Astrocyte (in vitro differentiated cells and primary cell): ENCODE measurements around the gene ST6GALNAC6. TPM values are rescaled to one million over a fixed set of nuclear protein-coding genes. Genes with fewer than 3 reads are reported as not detected.

Experiments
- DNase-seq: peaks from one replicate; pipeline ENCODE4 v3.0.0-alpha.2; 2010; ENCODE audit warnings: low read depth
- FAIRE-seq: peaks from 2 replicates; lab custom pipeline; 2011; peaks lifted over from hg19 to GRCh38; lab: Jason Lieb, UNC
- H2AFZ ChIP-seq: 2 replicates; pipeline ENCODE4 v1.6.0; 2012; ENCODE audit warnings: low read depth, low read length, inconsistent platforms
- H3K27ac ChIP-seq: 2 replicates; pipeline ENCODE4 v1.5.1; 2011; ENCODE audit warnings: low read depth, low read length, inconsistent platforms
- H3K27me3 ChIP-seq: 2 replicates; pipeline ENCODE4 v1.6.0; 2011; ENCODE audit warnings: low read length, inconsistent platforms; ENCODE audit not compliant: insufficient read depth
- H3K36me3 ChIP-seq: 2 replicates; pipeline ENCODE4 v1.5.1; 2011; ENCODE audit warnings: low read length, inconsistent platforms; ENCODE audit not compliant: insufficient read depth
- H3K4me1 ChIP-seq: 2 replicates; pipeline ENCODE4 v1.5.1; 2011; ENCODE audit warnings: low read length, inconsistent platforms; ENCODE audit not compliant: insufficient read depth
- H3K4me2 ChIP-seq: 2 replicates; pipeline ENCODE4 v1.6.0; 2012; ENCODE audit warnings: low read length, inconsistent platforms
- H3K4me3 ChIP-seq: 2 replicates; pipeline ENCODE4 v1.5.1; 2011; ENCODE audit warnings: low read depth, mild to moderate bottlenecking, low read length, inconsistent platforms; ENCODE audit not compliant: insufficient read depth
- H3K79me2 ChIP-seq: 2 replicates; pipeline ENCODE4 v1.6.0; 2012; ENCODE audit warnings: mild to moderate bottlenecking, low read length, inconsistent platforms; ENCODE audit not compliant: insufficient read depth
- H3K9ac ChIP-seq: 2 replicates; pipeline ENCODE4 v1.6.0; 2012; ENCODE audit warnings: mild to moderate bottlenecking, low read length, inconsistent platforms
- H3K9me3 ChIP-seq: 2 replicates; pipeline ENCODE4 v1.5.1; 2012; ENCODE audit warnings: low read depth, mild to moderate bottlenecking, low read length, inconsistent platforms; ENCODE audit not compliant: insufficient read depth
- H4K20me1 ChIP-seq: 2 replicates; pipeline ENCODE4 v1.6.0; 2012; ENCODE audit warnings: low read length, inconsistent platforms; ENCODE audit not compliant: insufficient read depth
- H3K27ac Mint-ChIP-seq: one replicate; pipeline ENCODE4 v1.8.0; 2021; ENCODE audit warnings: mild to moderate bottlenecking, mixed read lengths; ENCODE audit not compliant: unreplicated experiment
- H3K27me3 Mint-ChIP-seq: one replicate; pipeline ENCODE4 v1.8.0; 2021; ENCODE audit warnings: low read depth, mixed read lengths; ENCODE audit not compliant: unreplicated experiment
- H3K36me3 Mint-ChIP-seq: one replicate; pipeline ENCODE4 v1.8.0; 2021; ENCODE audit warnings: low read depth, mixed read lengths; ENCODE audit not compliant: unreplicated experiment
- H3K4me1 Mint-ChIP-seq: one replicate; pipeline ENCODE4 v1.8.0; 2021; ENCODE audit warnings: low read depth, mixed read lengths; ENCODE audit not compliant: unreplicated experiment
- H3K4me3 Mint-ChIP-seq: one replicate; pipeline ENCODE4 v1.8.0; 2021; ENCODE audit warnings: mild to moderate bottlenecking, moderate library complexity, mixed read lengths; ENCODE audit not compliant: unreplicated experiment
- H3K9me3 Mint-ChIP-seq: one replicate; pipeline ENCODE4 v1.8.0; 2021; ENCODE audit warnings: mild to moderate bottlenecking, mixed read lengths; ENCODE audit not compliant: unreplicated experiment
- CTCF ChIP-seq: IDR thresholded peaks from 2 replicates; pipeline ENCODE4 v1.5.1; 2011; ENCODE audit warnings: low read depth, mild to moderate bottlenecking, inconsistent platforms, low read length, moderate library complexity; ENCODE audit not compliant: insufficient read depth
- EZH2 ChIP-seq: IDR thresholded peaks from 2 replicates; pipeline ENCODE4 v1.6.1; 2012; ENCODE audit warnings: mild to moderate bottlenecking, low read length, inconsistent platforms; ENCODE audit not compliant: insufficient read depth
- total RNA-seq: library from RNA; stranded (reverse); gene quantifications from 2 replicates; pipeline ENCODE4 v1.2.1, GENCODE V29; 2021

The ST6GALNAC6 gene
- total RNA-seq, 1 donor from 2014 or later, result 30.4 TPM

GRCh38 chr9:127841087-127841835, 58.1 kb downstream of the ST6GALNAC6 start:
- Histone ChIP-seq H3K36me3 (no peaks in the 10 kb centered on the region), H3K9ac (no peak overlapping the region), H3K27me3 (no peaks in the 10 kb centered on the region), H3K79me2 (peaks cover 27% of the 10 kb centered on the region), H3K9me3 (no peaks in the 10 kb centered on the region), H2AFZ (no peak overlapping the region), H3K4me3 (no peak overlapping the region), H3K4me1 (peaks cover 47% of the 10 kb centered on the region), H3K4me2 (no peak overlapping the region), H4K20me1 (no peaks in the 10 kb centered on the region), H3K27ac (no peak overlapping the region)
- no peaks in the 10 kb centered on the region for H3K36me3 Mint-ChIP-seq
- TF ChIP-seq CTCF (no peak), EZH2 (no peak)
- no peak overlapping the region for H3K27ac Mint-ChIP-seq
- H3K9me3 Mint-ChIP-seq, result no peaks in the 10 kb centered on the region
- no peaks in the 10 kb centered on the region for H3K27me3 Mint-ChIP-seq
- H3K4me1 Mint-ChIP-seq, result peaks cover 18% of the 10 kb centered on the region
- FAIRE-seq, result no peak
- DNase-seq, result no peak
- no peak overlapping the region for H3K4me3 Mint-ChIP-seq

- Histone ChIP-seq H3K9ac (peak overlapping the region; percentile 72), H3K27me3 (no peaks in the 10 kb centered on the region), H3K4me2 (peak overlapping the region; percentile 77), H2AFZ (peak overlapping the region; percentile 43), H3K9me3 (no peaks in the 10 kb centered on the region), H3K79me2 (peaks cover 26% of the 10 kb centered on the region), H4K20me1 (no peaks in the 10 kb centered on the region), H3K36me3 (no peaks in the 10 kb centered on the region), H3K27ac (peak overlapping the region; percentile 72), H3K4me3 (no peak overlapping the region), H3K4me1 (peaks cover 42% of the 10 kb centered on the region)
- Mint-ChIP-seq H3K4me1 (peaks cover 22% of the 10 kb centered on the region), H3K9me3 (no peaks in the 10 kb centered on the region), H3K36me3 (no peaks in the 10 kb centered on the region), H3K4me3 (no peak overlapping the region), H3K27me3 (no peaks in the 10 kb centered on the region), H3K27ac (peak overlapping the region; percentile 26)
- peak; percentile 90 for DNase-seq
- FAIRE-seq, result peak; percentile 58
- TF ChIP-seq EZH2 (no peak), CTCF (no peak)
These were observed 60.9 kb downstream of the ST6GALNAC6 start for GRCh38 chr9:127838375-127839078.
